ENCODE results near the gene FUCA1.
"Not testable (repeated sequence)": the region's sequence is repeated elsewhere in the genome, so short reads cannot be mapped to it uniquely, and the experiment has no call there.

Gene FUCA1

GRCh38 chr1:23834156-23834555, 33.9 kb downstream of the FUCA1 start:
- H3K9ac ChIP-seq (ENCODE audit: low read length); H3K4me1 ChIP-seq (ENCODE audit: insufficient read depth, low read length); H3K4me3 ChIP-seq (ENCODE audit: low read depth in 1 of 2, low read length in 2 of 2); H3K27ac ChIP-seq (ENCODE audit: low read depth, low read length); H3K9me3 ChIP-seq (ENCODE audit: low read length); H3K27me3 ChIP-seq (ENCODE audit: control insufficient read depth in 1 of 2, insufficient read depth in 2 of 2, low read length in 2 of 2); H3K36me3 ChIP-seq (ENCODE audit: insufficient read depth, low read length): not testable (repeated sequence)

GRCh38 chr1:23827717-23828116, 40.4 kb downstream of the FUCA1 start:
- Histone ChIP-seq H3K36me3 (ENCODE audit: insufficient read depth, low read length) (no peaks in the 10 kb centered on the region), H3K4me3 (ENCODE audit: low read depth in 1 of 2, low read length in 2 of 2) (no peak overlapping the region), H3K27me3 (ENCODE audit: control insufficient read depth in 1 of 2, insufficient read depth in 2 of 2, low read length in 2 of 2) (no peaks in the 10 kb centered on the region), H3K9me3 (ENCODE audit: low read length) (no peaks in the 10 kb centered on the region), H3K9ac (ENCODE audit: low read length) (no peak overlapping the region), H3K27ac (ENCODE audit: low read depth, low read length) (no peak overlapping the region), H3K4me1 (ENCODE audit: insufficient read depth, low read length) (peaks cover 12% of the 10 kb centered on the region)

- not testable (repeated sequence) for H3K4me3 ChIP-seq (ENCODE audit: low read depth in 1 of 2, low read length in 2 of 2); H3K36me3 ChIP-seq (ENCODE audit: insufficient read depth, low read length); H3K27ac ChIP-seq (ENCODE audit: low read depth, low read length); H3K9me3 ChIP-seq (ENCODE audit: low read length); H3K9ac ChIP-seq (ENCODE audit: low read length); H3K27me3 ChIP-seq (ENCODE audit: control insufficient read depth in 1 of 2, insufficient read depth in 2 of 2, low read length in 2 of 2)
- peaks cover 12% of the 10 kb centered on the region for H3K4me1 ChIP-seq (ENCODE audit: insufficient read depth, low read length)
Observed at GRCh38 chr1:23826590-23826989, 41.5 kb downstream of the FUCA1 start.

- H3K27me3 ChIP-seq (ENCODE audit: control insufficient read depth in 1 of 2, insufficient read depth in 2 of 2, low read length in 2 of 2) = no peaks in the 10 kb centered on the region
- H3K9ac ChIP-seq (ENCODE audit: low read length) = peak overlapping the region; percentile 3
Observed at GRCh38 chr1:23825762-23826522, 42.1 kb downstream of the FUCA1 start.

GRCh38 chr1:23825076-23825761, 42.9 kb downstream of the FUCA1 start, which contains the start of gene HMGCL:
Gene HMGCL, minus strand, starts transcription at chr1:23825429. Its CDS starts 14 bp downstream, at chr1:23825415.
- Histone ChIP-seq H3K27ac (ENCODE audit: low read depth, low read length) (peak within 1 kb of the TSS; percentile 81), H3K27me3 (ENCODE audit: control insufficient read depth in 1 of 2, insufficient read depth in 2 of 2, low read length in 2 of 2) (no peaks in the 10 kb centered on the region), H3K9ac (ENCODE audit: low read length) (peak within 1 kb of the TSS; percentile 100), H3K4me1 (ENCODE audit: insufficient read depth, low read length) (peaks cover 12% of the 10 kb centered on the region), H3K4me3 (ENCODE audit: low read depth in 1 of 2, low read length in 2 of 2) (peak within 1 kb of the TSS; percentile 91 to 100), H3K9me3 (ENCODE audit: low read length) (no peaks in the 10 kb centered on the region), H3K36me3 (ENCODE audit: insufficient read depth, low read length) (no peaks in the 10 kb centered on the region)

More at GRCh38 chr1:23825762-23826522, 42.1 kb downstream of the FUCA1 start:
- Histone ChIP-seq H3K4me1 (ENCODE audit: insufficient read depth, low read length) (peaks cover 12% of the 10 kb centered on the region), H3K36me3 (ENCODE audit: insufficient read depth, low read length) (no peaks in the 10 kb centered on the region), H3K4me3 (ENCODE audit: low read depth in 1 of 2, low read length in 2 of 2) (peak overlapping the region; percentile 91 to 100), H3K9me3 (ENCODE audit: low read length) (no peaks in the 10 kb centered on the region), H3K27ac (ENCODE audit: low read depth, low read length) (peak overlapping the region; percentile 81)

GRCh38 chr1:23824711-23825075, 43.4 kb downstream of the FUCA1 start:
- Histone ChIP-seq H3K27me3 (ENCODE audit: control insufficient read depth in 1 of 2, insufficient read depth in 2 of 2, low read length in 2 of 2) (no peaks in the 10 kb centered on the region), H3K27ac (ENCODE audit: low read depth, low read length) (peak overlapping the region; percentile 81), H3K4me1 (ENCODE audit: insufficient read depth, low read length) (peaks cover 12% of the 10 kb centered on the region), H3K4me3 (ENCODE audit: low read depth in 1 of 2, low read length in 2 of 2) (peak overlapping the region; percentile 91 to 100), H3K36me3 (ENCODE audit: insufficient read depth, low read length) (no peaks in the 10 kb centered on the region), H3K9ac (ENCODE audit: low read length) (peak overlapping the region; percentile 100), H3K9me3 (ENCODE audit: low read length) (no peaks in the 10 kb centered on the region)

- Histone ChIP-seq H3K4me1 (ENCODE audit: insufficient read depth, low read length) (peaks cover 12% of the 10 kb centered on the region), H3K9me3 (ENCODE audit: low read length) (no peaks in the 10 kb centered on the region), H3K27ac (ENCODE audit: low read depth, low read length) (no peak overlapping the region), H3K27me3 (ENCODE audit: control insufficient read depth in 1 of 2, insufficient read depth in 2 of 2, low read length in 2 of 2) (no peaks in the 10 kb centered on the region), H3K36me3 (ENCODE audit: insufficient read depth, low read length) (no peaks in the 10 kb centered on the region), H3K4me3 (ENCODE audit: low read depth in 1 of 2, low read length in 2 of 2) (no peak overlapping the region), H3K9ac (ENCODE audit: low read length) (no peak overlapping the region)
Observed at GRCh38 chr1:23823767-23824166, 44.3 kb downstream of the FUCA1 start.

- Histone ChIP-seq H3K27me3 (ENCODE audit: control insufficient read depth in 1 of 2, insufficient read depth in 2 of 2, low read length in 2 of 2) (no peaks in the 10 kb centered on the region), H3K27ac (ENCODE audit: low read depth, low read length) (no peak overlapping the region), H3K9ac (ENCODE audit: low read length) (no peak overlapping the region), H3K9me3 (ENCODE audit: low read length) (no peaks in the 10 kb centered on the region), H3K36me3 (ENCODE audit: insufficient read depth, low read length) (peaks cover 54% of the 10 kb centered on the region), H3K4me1 (ENCODE audit: insufficient read depth, low read length) (no peaks in the 10 kb centered on the region), H3K4me3 (ENCODE audit: low read depth in 1 of 2, low read length in 2 of 2) (no peak overlapping the region)
Observed at GRCh38 chr1:23817633-23818032, 50.5 kb downstream of the FUCA1 start.

GRCh38 chr1:23816906-23817305, 51.2 kb downstream of the FUCA1 start:
- no peaks in the 10 kb centered on the region for H3K4me1 ChIP-seq (ENCODE audit: insufficient read depth, low read length)
- peaks cover 61% of the 10 kb centered on the region for H3K36me3 ChIP-seq (ENCODE audit: insufficient read depth, low read length)
- no peaks in the 10 kb centered on the region for H3K27me3 ChIP-seq (ENCODE audit: control insufficient read depth in 1 of 2, insufficient read depth in 2 of 2, low read length in 2 of 2)
- no peaks in the 10 kb centered on the region for H3K9me3 ChIP-seq (ENCODE audit: low read length)
- no peak overlapping the region for H3K9ac ChIP-seq (ENCODE audit: low read length)
- no peak overlapping the region for H3K27ac ChIP-seq (ENCODE audit: low read depth, low read length)
- H3K4me3 ChIP-seq (ENCODE audit: low read depth in 1 of 2, low read length in 2 of 2) = no peak overlapping the region

GRCh38 chr1:23816361-23816760, 51.7 kb downstream of the FUCA1 start:
- H3K9me3 ChIP-seq (ENCODE audit: low read length) = no peaks in the 10 kb centered on the region
- no peaks in the 10 kb centered on the region for H3K4me1 ChIP-seq (ENCODE audit: insufficient read depth, low read length)
- H3K9ac ChIP-seq (ENCODE audit: low read length) = no peak overlapping the region
- H3K4me3 ChIP-seq (ENCODE audit: low read depth in 1 of 2, low read length in 2 of 2) = no peak overlapping the region
- peaks cover 66% of the 10 kb centered on the region for H3K36me3 ChIP-seq (ENCODE audit: insufficient read depth, low read length)
- no peaks in the 10 kb centered on the region for H3K27me3 ChIP-seq (ENCODE audit: control insufficient read depth in 1 of 2, insufficient read depth in 2 of 2, low read length in 2 of 2)
- no peak overlapping the region for H3K27ac ChIP-seq (ENCODE audit: low read depth, low read length)

- Histone ChIP-seq H3K9me3 (ENCODE audit: low read length) (no peaks in the 10 kb centered on the region), H3K27ac (ENCODE audit: low read depth, low read length) (no peak overlapping the region), H3K36me3 (ENCODE audit: insufficient read depth, low read length) (peaks cover 74% of the 10 kb centered on the region), H3K4me3 (ENCODE audit: low read depth in 1 of 2, low read length in 2 of 2) (no peak overlapping the region), H3K27me3 (ENCODE audit: control insufficient read depth in 1 of 2, insufficient read depth in 2 of 2, low read length in 2 of 2) (no peaks in the 10 kb centered on the region), H3K4me1 (ENCODE audit: insufficient read depth, low read length) (no peaks in the 10 kb centered on the region), H3K9ac (ENCODE audit: low read length) (no peak overlapping the region)
Observed at GRCh38 chr1:23814016-23814415, 54.1 kb downstream of the FUCA1 start.

Measured in muscle layer of colon (tissue), 2 donors.